SIG-M5 (cell line): Measurements from ENCODE around the gene SEC22C.

Experiments
- DNase-seq: peaks from one replicate; lab custom pipeline; 2025; lab: John Stamatoyannopoulos, UW

The SEC22C gene

DNA sequence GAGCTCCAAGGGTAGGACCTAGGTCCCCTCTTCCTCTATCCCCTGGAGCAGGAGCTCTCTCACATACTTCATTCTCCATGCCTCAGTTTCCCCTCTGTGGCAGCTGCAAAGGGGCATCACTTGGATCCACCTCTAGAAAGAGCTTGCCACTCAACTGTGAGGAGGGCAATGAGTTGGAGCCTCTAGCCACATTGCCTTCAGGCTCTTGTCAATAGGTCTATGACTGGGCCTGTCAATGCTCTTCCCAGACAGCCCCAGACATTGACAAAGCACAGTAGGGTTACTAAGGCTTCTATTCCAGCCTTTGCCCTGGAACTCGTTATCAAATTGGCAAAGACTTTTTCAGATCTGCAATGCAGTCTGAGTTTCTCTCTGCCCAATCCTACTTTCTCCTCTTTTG lies 83.7 kb downstream of the SEC22C start:
- no peak for DNase-seq
